ENCODE measurements around the gene DCST2.

The DCST2 gene

GRCh38 chr1:155076371-155076770 lies 42.8 kb upstream of the DCST2 start:
- no peak for DNase-seq (ENCODE audit: low read depth)
- TF ChIP-seq POLR2A (IDR thresholded peaks at IDR 0.05; ENCODE audit: extremely low read depth, insufficient read length) (no peak), MYC (IDR thresholded peaks at IDR 0.05; ENCODE audit: low read depth, low read length) (no peak)
- TF ChIP-seq, protein P1, sequence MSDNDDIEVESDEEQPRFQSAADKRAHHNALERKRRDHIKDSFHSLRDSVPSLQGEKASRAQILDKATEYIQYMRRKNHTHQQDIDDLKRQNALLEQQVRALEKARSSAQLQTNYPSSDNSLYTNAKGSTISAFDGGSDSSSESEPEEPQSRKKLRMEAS (IDR thresholded peaks at IDR 0.05; ENCODE audit: low read depth, low read length): no peak
- TF ChIP-seq, protein P2, sequence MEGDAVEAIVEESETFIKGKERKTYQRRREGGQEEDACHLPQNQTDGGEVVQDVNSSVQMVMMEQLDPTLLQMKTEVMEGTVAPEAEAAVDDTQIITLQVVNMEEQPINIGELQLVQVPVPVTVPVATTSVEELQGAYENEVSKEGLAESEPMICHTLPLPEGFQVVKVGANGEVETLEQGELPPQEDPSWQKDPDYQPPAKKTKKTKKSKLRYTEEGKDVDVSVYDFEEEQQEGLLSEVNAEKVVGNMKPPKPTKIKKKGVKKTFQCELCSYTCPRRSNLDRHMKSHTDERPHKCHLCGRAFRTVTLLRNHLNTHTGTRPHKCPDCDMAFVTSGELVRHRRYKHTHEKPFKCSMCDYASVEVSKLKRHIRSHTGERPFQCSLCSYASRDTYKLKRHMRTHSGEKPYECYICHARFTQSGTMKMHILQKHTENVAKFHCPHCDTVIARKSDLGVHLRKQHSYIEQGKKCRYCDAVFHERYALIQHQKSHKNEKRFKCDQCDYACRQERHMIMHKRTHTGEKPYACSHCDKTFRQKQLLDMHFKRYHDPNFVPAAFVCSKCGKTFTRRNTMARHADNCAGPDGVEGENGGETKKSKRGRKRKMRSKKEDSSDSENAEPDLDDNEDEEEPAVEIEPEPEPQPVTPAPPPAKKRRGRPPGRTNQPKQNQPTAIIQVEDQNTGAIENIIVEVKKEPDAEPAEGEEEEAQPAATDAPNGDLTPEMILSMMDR (IDR thresholded peaks at IDR 0.05; ENCODE audit: low read depth, low read length): no peak
- no peak overlapping the region for H3K4me3 ChIP-seq (ENCODE audit: low read depth, low read length)

DNA sequence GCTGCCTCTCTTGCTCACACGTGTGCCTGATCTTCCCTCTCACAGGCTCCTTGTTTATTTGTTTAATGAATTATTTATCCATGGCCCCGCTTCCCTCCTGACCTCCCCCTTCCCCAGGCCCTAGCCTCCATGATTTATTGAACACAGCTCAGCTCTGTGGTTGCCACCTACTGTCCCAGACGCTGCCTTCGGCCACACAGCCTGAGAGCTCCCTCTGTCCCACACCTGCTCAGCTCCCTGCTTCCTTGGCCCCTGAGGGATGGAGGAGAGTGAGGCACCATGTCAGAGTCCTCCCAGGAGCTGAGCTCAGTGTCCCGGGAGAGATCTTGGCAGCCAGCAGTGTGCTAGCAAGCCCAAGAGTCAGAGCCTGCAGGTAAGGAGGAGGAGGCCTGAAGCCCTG lies 42.0 kb upstream of the DCST2 start:
- TF ChIP-seq POLR2A (IDR thresholded peaks at IDR 0.05; ENCODE audit: extremely low read depth, insufficient read length) (no peak), MYC (IDR thresholded peaks at IDR 0.05; ENCODE audit: low read depth, low read length) (no peak)
- TF ChIP-seq, protein P2 (IDR thresholded peaks at IDR 0.05; ENCODE audit: low read depth, low read length): no peak
- TF ChIP-seq, protein P1 (IDR thresholded peaks at IDR 0.05; ENCODE audit: low read depth, low read length): no peak
- no peak overlapping the region for H3K4me3 ChIP-seq (ENCODE audit: low read depth, low read length)
- DNase-seq (ENCODE audit: low read depth): no peak

DNA sequence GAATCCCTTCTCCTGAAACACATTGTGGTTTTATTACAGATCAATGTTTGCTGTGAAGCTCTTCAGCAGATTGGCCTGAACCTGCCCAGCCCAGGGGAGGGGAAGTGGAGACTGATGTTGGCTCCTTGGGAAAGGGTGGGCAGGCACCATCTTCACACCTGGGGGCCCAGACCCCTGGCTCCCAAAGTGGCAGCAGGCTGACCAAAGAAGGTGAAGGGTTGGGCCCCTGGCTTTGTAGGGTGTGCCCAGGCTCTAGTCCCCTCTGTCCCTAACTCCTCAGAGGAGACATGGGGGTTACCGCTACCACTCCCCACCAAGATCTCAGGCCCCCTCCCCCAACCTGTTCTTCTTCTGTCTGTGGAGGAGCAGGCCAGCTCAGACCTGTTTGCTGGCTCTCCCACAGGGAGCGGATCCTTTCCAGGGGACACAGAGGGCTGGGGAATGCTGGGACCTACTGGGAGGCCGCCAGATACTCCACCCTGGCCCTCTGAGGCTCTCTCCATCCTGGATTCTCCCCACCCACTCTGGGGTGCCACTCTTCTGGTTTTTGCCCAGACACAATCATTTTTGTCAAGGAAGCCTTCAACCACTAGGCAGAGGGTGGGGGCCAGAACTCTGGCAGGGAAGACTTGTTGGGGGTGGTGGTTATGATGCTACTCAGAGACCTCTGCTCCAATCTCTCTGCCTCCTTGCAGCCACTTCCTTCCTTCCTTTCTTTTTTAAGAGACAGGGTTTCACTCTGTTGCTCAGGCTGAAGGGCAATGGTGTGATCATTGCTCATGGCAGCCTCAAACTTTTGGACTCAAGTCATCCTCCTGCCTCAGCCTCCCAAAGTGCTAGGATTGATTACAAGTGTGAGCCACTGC lies 40.0 kb upstream of the DCST2 start:
- DNase-seq (ENCODE audit: low read depth): no peak
- H3K4me3 ChIP-seq (ENCODE audit: low read depth, low read length): no peak overlapping the region
- TF ChIP-seq, protein P1 (IDR thresholded peaks at IDR 0.05; ENCODE audit: low read depth, low read length): no peak
- TF ChIP-seq, protein P2 (IDR thresholded peaks at IDR 0.05; ENCODE audit: low read depth, low read length): no peak
- no peak for TF ChIP-seq MYC (IDR thresholded peaks at IDR 0.05; ENCODE audit: low read depth, low read length)
- no peak for TF ChIP-seq POLR2A (IDR thresholded peaks at IDR 0.05; ENCODE audit: extremely low read depth, insufficient read length)

DNA sequence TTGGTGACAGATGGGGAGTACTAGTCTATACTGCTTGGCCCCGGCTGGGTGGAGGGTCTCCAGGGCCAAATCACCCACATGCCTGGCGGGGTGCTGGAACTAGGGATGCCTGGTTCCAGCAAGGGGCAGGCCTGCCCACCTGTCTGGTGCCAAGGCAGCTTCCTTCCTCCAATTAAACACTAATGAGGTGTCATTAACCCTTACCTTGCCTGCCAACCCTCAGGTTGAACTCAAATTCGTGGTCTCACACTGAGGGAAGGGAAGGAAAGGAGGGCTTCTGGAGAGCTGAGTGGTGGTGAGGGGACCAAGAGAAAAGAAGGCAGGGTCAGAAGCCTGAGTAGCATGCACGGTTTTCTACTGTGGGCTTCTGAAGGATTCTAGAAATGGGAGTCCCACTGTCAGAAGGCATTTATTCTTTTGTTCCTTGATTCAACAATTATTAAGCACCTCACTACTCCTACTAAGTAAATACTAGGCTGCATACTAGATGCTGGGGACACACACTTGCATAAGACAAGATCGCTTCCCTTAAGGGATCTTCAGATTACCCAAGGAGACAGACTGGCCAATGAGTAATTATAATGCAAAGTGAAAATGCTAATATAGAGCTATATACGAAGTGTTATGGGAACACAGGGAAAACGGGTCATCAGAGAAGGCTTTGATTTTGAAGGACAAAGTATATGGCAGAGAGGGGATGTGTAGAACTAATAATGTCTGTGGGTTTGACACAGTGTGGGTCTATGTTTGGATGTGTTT lies 39.1 kb upstream of the DCST2 start:
- no peak overlapping the region for H3K4me3 ChIP-seq (ENCODE audit: low read depth, low read length)
- DNase-seq (ENCODE audit: low read depth): no peak
- TF ChIP-seq MYC (IDR thresholded peaks at IDR 0.05; ENCODE audit: low read depth, low read length): no peak
- TF ChIP-seq, protein P1 (IDR thresholded peaks at IDR 0.05; ENCODE audit: low read depth, low read length): no peak
- TF ChIP-seq, protein P2 (IDR thresholded peaks at IDR 0.05; ENCODE audit: low read depth, low read length): no peak
- TF ChIP-seq POLR2A (IDR thresholded peaks at IDR 0.05; ENCODE audit: extremely low read depth, insufficient read length): no peak

- no peak for DNase-seq (ENCODE audit: low read depth)
- H3K4me3 ChIP-seq (ENCODE audit: low read depth, low read length): no peak overlapping the region
- TF ChIP-seq, protein P2 (IDR thresholded peaks at IDR 0.05; ENCODE audit: low read depth, low read length): no peak
- no peak for TF ChIP-seq MYC (IDR thresholded peaks at IDR 0.05; ENCODE audit: low read depth, low read length)
- TF ChIP-seq, protein P1 (IDR thresholded peaks at IDR 0.05; ENCODE audit: low read depth, low read length): no peak
- no peak for TF ChIP-seq POLR2A (IDR thresholded peaks at IDR 0.05; ENCODE audit: extremely low read depth, insufficient read length)
These were observed 38.1 kb upstream of the DCST2 start for GRCh38 chr1:155071701-155072100.

All from NB4 (cell line).